Measurements from ENCODE around the gene C9orf57.

C9orf57 gene

DNA sequence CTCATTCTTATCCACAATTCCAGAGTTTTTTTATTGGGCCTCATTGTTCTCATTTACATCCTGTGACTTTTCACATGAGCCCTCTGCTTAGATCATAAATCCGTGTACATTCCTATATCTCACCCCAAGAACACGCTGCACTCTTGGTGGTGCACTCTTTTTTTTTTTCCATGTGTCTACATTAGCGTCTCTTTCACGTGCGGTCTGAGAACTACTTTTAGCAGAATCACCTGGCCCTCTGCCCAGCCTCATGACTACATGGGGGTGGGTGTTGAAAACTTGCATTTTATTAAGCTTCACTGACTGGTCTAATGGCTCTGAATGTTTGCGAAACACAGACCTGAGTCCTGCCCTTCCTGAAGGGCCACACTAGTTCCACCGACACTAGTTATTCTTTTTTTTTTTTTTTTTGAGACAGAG lies 18.6 kb downstream of the C9orf57 start:
- TF ChIP-seq, protein P1, sequence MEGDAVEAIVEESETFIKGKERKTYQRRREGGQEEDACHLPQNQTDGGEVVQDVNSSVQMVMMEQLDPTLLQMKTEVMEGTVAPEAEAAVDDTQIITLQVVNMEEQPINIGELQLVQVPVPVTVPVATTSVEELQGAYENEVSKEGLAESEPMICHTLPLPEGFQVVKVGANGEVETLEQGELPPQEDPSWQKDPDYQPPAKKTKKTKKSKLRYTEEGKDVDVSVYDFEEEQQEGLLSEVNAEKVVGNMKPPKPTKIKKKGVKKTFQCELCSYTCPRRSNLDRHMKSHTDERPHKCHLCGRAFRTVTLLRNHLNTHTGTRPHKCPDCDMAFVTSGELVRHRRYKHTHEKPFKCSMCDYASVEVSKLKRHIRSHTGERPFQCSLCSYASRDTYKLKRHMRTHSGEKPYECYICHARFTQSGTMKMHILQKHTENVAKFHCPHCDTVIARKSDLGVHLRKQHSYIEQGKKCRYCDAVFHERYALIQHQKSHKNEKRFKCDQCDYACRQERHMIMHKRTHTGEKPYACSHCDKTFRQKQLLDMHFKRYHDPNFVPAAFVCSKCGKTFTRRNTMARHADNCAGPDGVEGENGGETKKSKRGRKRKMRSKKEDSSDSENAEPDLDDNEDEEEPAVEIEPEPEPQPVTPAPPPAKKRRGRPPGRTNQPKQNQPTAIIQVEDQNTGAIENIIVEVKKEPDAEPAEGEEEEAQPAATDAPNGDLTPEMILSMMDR (IDR thresholded peaks at IDR 0.05; ENCODE audit: low read depth, low read length, missing control alignments) = no peak
- no peak overlapping the region for H3K4me3 ChIP-seq (replicated peaks; ENCODE audit: low read depth, low read length)
- DNase-seq (ENCODE audit: extremely low read depth, low read depth) = peak; percentile 89

DNA sequence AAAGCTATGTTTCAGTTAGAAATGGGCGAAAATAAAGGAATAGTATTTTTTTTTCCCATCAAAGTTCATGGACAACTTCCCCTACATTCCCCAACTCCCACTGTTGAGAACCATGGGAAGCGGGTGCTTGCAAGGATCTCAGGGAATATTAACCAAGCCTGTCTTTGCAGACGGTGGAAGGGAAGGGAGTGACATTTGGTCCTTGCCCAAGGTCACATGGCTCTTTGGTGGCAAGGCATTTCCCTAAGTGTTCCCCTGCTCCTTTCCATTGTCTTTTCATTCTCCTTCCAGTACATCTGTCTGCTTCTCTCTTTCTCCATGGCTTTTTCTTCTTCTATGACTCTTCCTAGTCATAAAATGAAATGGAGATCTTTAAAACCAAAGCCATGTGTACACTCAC lies 19.0 kb downstream of the C9orf57 start:
- DNase-seq (ENCODE audit: extremely low read depth, low read depth) = no peak
- TF ChIP-seq, protein P1 (IDR thresholded peaks at IDR 0.05; ENCODE audit: low read depth, low read length, missing control alignments) = no peak
- no peak overlapping the region for H3K4me3 ChIP-seq (replicated peaks; ENCODE audit: low read depth, low read length)

DNA sequence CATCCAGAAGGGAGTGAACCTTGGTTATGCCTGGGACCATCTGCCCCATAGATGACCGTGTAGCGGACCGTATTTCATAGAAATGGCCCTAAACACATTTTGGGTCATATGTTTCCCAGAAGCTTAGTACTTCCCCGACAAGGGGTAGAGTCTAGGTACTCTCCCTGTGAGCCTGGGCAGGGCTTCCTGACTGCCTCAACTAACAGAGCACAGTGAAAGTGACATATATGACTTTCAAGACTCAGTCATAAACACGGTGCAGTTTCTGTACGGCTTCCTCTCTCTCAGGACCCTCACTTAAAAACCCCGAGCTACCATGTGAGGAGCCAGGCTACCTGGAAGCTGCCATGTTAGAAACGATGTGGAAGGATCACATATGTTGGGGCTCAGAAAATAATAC lies 20.9 kb downstream of the C9orf57 start:
- no peak for DNase-seq (ENCODE audit: extremely low read depth, low read depth)
- no peak overlapping the region for H3K4me3 ChIP-seq (replicated peaks; ENCODE audit: low read depth, low read length)
- TF ChIP-seq, protein P1 (IDR thresholded peaks at IDR 0.05; ENCODE audit: low read depth, low read length, missing control alignments) = no peak

DNA sequence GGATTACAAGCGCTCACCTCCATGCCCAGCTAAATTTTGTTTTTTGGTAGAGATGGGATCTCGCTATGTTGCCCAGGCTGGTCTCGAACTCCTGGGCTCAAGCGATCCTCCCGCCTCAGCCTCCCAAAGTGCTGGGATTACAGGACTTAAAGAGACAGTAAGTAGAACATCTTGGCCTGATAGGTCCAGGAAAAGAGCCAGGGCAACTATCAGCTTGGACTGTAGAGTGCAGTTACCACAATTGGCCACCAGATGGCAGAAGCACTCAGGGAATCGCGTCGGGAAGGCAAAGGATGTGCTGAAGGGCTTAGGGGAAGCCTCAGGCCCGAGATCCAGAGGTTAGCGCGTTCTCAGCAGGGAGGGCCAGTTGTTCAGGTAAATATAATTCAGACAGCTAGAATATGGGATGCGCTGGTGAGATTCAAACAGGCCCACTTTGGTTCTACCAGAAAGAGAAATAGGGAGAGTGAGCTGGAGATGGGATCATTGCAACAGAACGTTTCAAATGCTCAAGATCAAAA lies 21.5 kb downstream of the C9orf57 start:
- peak; percentile 76 for DNase-seq (ENCODE audit: extremely low read depth, low read depth)
- H3K4me3 ChIP-seq (replicated peaks; ENCODE audit: low read depth, low read length) = no peak overlapping the region
- TF ChIP-seq, protein P1 (IDR thresholded peaks at IDR 0.05; ENCODE audit: low read depth, low read length, missing control alignments) = peak; percentile 94

DNA sequence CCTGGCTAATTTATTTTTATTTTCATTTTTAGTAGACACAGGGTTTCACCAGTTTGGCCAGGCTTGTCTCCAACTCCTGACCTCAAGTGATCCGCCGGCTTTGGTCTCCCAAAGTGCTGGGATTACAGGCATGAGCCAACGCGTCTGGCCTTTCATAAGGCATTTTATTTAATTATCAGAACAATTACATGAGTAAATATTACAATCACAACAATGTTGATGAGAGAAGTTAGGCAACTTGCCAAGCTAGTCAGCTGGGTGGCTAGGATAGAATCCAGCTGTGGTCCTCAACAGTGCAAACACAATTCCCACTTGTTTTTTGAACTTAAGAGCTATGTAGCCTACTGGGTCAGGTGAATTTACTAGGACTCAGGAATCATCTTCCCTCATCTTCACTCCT lies 22.0 kb downstream of the C9orf57 start:
- no peak overlapping the region for H3K4me3 ChIP-seq (replicated peaks; ENCODE audit: low read depth, low read length)
- TF ChIP-seq, protein P1 (IDR thresholded peaks at IDR 0.05; ENCODE audit: low read depth, low read length, missing control alignments) = no peak
- DNase-seq (ENCODE audit: extremely low read depth, low read depth) = no peak

DNA sequence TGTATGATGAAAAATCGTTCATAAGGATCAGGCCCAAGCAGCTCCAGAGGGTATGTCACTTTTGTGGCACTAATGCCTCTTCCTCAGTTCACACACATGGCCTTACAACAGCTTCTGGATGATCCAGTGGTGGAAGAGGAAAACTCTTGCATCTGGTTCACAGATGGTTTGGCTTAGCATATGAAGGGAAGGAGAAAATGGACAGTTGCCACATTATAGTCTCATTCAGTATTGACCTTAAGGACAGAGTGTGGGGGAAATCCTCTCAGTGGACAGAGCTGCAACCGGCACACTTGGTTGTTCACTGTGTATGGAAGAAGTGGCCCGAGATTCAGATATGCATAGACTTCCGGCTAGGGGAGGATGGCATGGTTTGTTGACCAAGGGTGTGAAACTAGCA lies 22.8 kb downstream of the C9orf57 start:
- DNase-seq (ENCODE audit: extremely low read depth, low read depth) = peak; percentile 65
- TF ChIP-seq, protein P1 (IDR thresholded peaks at IDR 0.05; ENCODE audit: low read depth, low read length, missing control alignments) = no peak
- H3K4me3 ChIP-seq (replicated peaks; ENCODE audit: low read depth, low read length) = no peak overlapping the region

DNA sequence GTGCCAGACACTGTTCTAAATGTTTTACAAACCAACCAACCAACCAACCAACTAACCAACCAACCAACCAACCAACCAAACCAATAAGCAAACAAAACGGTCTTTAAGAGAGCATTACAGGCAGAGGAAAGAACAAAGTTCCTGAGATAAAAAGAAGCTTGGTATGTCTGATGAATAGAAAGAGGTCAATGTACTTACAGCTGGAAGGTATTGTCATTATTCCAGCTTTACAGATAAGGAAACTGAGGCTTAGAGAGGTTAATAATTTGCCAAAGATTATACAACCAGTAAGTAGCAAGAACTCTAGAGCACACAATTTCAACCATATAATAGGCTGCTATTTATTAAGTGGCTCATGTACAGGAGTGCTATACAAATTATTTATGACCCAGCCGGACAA lies 29.6 kb downstream of the C9orf57 start:
- H3K4me3 ChIP-seq (replicated peaks; ENCODE audit: low read depth, low read length) = no peak overlapping the region
- no peak for DNase-seq (ENCODE audit: extremely low read depth, low read depth)
- TF ChIP-seq, protein P1 (IDR thresholded peaks at IDR 0.05; ENCODE audit: low read depth, low read length, missing control alignments) = no peak

Measured in HFF-Myc (cell line).